HG03280 (cell line): ENCODE data around the gene NAB2.

Experiments used
- ATAC-seq: cut with Tn5 transposase; IDR thresholded peaks from one replicate; pipeline ENCODE4 v1.9.1; 2021; ENCODE audit warnings: mild to moderate bottlenecking, moderate library complexity; ENCODE audit not compliant: unreplicated experiment

NAB2 gene

DNA sequence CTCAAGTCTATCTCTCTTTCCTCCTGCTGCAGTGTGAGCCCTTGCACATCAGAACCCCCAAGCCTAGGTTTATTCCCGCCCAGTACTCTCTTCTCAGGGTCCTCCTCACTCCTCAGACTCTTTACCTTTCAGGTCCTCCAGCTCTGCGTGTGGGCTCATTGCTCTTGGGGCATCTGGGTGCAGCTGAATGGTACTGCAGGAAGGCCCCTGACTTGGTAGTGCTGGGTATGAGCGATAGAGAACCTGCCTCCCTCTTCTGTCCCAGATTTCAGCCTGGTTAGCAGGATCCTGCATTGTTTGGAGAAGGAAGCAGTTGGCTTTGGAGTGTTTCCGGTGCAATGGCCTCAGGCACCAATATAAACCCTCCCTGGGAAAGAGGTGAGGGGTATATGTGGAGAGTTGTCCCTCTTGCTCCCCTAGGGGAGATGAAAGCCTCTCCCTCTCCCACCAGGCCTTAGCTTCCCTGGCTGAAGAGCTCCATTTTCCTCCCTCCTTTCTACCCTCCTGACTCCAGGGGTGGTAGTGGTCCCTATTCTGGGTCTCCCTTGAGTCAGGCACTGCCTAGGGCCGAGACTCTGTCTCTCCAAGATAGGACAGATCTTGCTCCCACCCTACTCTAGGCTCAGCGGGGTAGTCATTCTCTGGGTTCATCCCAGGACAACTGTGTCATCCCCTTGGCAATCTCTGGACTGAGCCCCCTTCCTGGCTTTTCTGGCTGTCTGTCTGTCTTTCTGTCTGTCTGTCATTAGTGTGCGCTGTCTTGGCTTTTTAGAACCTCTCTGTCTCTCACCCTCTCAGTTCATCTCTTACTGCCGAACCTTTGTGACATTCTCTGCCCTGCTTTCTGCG lies 43.2 kb downstream of the NAB2 start:
- no peak for ATAC-seq

DNA sequence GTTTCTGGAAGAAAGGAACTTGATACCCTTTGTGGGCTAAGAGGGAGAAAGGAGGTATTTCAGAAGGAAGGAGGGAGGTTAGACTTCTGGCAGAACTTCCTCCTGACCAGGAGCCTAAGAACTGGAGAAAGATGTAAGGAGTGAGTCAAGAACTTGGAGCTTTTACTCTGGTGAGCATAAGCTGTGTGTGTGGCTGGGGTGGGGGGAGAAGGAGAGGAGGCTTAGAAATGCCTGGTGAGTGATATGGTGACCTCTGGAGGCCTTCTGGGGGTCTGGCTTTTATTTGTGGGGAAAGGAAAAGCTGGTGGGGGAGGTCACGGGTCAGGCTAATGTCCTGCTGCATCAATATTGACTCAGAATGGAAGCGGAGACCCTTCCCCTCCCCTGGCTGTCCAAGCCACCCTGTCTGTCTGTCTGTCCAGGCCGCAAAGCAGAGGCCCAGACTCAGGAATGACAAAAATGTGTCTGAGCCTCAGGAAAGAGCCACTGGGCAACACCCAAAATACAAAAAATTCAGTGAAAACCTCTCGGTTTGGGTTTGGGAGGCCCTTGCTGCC lies 44.2 kb downstream of the NAB2 start:
- no peak for ATAC-seq

DNA sequence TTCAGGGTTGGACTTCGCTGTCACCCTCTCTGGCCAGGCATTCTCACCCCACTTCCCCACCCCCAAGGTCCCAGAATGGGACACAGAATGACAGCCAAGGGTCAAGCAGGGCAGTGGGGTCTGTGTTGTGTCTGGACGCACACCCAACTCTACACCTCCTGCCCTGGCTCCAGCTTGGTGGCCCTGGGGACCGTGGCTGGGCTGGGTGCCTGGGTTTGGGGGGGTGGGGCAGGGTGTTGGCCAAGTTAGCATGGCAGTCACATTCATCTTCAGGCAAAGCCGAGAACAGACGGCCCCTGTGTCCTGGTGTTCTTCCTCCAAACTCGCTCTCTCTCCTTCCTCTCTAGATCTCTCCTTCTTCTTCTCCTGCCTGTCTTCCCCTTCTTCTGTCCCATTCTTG lies 45.0 kb downstream of the NAB2 start:
- ATAC-seq = no peak

DNA sequence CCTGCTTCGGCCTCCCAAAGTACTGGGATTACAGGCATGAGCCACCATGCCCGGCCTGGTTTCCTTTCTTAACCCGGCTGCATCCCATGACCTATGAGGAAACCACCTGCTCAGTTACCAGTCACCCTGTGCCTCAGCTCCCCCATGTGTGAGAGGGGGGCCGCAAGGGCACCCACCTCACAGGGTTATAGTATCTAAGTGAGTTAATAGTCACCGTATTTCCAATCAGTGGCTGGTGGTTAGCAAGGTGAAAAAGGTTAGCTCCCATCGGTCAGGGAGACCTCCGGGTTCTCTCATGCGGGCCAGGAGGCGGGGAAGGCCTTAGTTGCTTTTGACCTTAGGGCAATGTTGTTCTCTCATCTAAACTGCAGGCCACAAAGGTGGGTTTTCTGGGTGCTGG lies 46.0 kb downstream of the NAB2 start:
- ATAC-seq = no peak

DNA sequence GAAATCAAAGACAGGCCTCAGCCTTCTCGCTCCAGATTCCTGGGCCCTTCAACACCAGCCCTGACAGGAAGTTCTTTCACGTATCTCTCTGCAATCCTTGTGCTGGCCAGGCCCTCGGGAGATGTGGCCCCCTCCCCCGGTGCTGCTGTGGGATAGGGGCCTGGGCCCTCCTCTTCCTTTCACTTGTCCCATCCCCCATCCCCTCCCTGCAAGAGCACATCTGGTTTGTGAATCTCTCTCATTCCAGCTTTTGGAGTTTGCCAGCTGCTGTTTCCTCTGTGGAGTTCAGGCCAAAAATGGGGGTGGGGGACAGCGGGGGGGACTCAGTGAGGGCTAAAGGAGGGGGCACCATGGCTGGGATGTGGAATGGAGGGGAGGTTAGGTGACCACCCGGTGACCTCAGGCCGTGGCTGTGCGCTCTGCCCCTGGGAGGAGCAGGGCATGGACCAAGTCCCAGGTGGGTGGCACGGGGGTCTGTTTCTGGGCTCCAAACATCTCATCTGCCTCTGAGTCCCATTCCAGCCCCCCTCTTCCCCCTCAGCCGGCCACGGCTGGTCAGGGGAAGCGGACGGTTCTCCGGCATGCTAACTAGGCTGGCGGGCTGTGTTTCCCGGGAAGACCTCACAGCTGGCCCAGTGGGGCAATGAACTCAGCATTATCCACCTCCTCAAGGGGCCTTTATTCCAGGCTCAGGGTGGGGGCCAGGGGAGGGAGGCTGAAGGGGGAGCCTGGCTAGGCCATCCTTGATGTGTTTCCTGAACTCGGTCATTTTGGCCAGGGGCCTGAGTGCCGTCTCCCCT lies 46.8 kb downstream of the NAB2 start:
- ATAC-seq = no peak

DNA sequence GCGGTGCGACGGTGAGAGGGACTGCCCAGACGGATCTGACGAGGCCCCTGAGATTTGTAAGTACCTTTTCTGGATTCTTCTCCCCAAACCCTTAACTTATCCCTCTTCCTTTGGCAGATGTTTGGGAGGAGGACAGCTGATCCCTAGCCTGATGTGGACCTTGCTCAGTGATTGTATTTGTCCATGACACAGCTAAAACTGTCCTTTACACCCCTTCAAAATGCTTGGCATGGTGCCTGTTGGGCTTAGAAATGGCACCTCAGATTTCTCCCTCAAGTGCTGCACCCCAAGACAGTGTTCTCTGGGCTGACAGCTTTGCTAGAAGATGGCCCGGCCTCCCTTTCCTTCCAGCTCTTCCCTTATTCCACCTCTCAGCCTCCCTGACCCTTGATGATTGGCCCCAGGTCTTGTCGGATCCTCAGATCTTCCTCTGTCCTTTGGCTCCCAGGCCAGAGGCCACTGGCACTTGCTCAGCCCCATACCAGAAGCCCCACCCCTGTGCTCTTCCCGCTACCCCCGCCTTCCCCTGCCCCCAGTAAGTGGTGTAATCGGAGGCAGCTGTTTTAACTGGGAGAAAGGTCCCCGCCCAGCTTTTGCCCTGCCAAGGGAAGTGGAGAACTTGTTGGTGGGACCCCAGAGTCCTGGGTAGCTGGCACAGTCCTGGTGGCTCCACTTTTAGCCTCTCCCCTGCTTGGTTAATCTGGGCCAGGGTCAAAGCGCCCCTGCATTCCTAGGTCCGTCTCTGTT lies 49.8 kb downstream of the NAB2 start:
- no peak for ATAC-seq

DNA sequence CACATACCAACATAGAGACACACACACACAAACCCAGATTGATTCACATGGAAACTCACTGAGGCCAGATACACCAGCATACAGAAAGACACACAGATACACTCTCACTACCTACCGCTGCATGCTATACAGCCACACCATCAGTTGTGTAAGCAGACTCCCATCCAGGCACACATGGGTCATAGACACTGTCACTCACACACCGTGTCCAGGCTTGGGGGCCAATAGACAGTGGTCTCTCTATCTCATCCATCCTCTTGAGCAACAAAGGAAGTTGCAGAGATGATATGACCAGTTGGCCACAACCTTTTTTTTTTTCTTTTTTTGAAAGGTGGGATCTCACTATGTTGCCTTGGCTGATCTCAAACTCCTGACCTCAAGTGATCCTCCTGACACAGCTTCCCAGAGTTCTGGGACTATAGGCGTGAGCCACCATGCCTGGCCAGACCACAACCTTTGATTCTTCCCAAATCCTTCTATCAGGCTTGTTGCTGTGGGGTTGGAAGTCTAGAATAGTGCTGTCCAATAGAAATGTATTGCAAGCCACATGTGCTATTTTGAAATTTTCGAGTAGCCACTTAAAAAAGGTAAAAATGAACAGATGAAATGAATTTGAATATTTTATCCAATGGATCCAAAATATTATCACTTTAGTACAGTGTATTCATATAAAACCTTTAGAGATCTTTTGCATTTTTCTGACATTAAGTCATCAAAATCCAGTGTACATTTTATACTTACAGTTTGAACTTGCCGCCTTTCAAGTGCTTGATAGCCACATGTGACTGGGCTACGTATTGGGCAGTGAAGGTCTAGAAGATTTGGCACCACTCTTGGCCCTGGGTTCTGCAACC lies 51.1 kb downstream of the NAB2 start:
- no peak for ATAC-seq

DNA sequence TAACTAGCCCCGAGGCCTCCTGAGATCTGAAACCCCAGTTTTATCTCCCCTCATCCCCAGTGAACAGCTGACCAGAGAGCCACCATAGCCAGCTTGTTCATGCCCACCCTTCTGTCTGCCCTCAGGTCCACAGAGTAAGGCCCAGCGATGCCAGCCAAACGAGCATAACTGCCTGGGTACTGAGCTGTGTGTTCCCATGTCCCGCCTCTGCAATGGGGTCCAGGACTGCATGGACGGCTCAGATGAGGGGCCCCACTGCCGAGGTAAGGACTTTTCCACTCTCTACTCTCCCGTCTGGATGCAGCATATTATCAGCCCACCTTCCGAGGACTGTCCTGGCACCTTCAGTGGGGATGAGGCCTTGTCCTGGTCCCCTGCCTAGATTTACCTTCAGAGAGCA lies 52.3 kb downstream of the NAB2 start:
- no peak for ATAC-seq

DNA sequence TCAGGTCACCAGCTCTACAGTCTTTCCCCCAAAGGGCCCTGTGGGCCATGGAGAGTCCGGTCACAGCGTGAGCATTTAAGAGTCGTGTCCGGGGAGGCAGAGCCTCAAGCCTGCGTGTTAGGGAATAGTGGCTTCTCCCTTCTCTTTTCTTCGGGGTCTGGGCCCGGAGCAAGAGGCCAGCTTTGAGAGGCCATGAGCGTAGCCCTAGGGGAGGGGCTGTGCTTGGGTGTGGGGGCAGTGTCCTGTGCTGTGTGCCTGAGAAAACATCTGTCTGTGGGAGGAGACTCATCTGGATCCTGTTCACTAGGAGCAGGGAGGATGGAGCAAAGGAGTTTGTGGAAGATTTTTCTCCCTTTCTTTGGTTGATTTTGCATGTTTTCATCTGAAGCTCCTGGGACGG lies 53.2 kb downstream of the NAB2 start:
- ATAC-seq = no peak

DNA sequence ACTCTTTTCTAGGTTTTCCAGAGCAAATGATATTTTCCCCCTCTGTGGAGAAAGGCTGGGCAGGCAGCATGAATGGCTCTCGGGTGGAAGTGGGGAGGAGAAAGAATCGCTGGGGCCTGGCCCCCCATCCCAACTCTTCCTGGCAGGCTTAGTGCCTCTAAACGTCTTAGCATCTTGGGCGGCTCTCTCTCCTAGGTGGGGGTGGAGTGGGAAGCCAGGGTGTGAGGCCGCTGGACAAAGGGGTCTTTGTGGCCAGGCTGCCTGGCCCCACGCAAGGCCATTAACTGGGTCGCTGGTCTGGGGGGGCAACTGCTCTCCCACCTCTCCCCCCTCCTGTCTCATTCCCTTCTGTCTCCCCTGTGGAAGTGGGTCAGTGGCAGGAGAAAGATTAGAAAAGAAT lies 53.8 kb downstream of the NAB2 start:
- ATAC-seq = no peak

DNA sequence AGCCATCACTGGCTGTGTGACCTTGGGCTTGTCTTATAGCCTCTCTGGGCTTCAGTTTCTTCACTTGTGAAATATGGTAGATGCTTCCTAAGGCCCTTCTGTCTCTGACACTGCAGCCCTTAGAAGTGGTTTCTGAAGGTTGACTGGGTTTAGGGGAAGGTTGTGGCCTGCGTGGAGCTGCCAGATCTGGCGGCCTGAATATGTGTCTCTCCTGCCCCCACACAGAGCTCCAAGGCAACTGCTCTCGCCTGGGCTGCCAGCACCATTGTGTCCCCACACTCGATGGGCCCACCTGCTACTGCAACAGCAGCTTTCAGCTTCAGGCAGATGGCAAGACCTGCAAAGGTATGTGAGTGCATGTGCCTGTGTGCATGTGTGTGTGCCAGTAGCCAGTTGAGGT lies 54.5 kb downstream of the NAB2 start:
- no peak for ATAC-seq
